Measurements from ENCODE around the gene CDK5RAP3.

Gene CDK5RAP3

GRCh38 chr17:47998044-47998443 lies 27.1 kb downstream of the CDK5RAP3 start:
- TF ChIP-seq CTCF (IDR thresholded peaks at IDR 0.05) = no peak

GRCh38 chr17:47999582-47999981 lies 28.7 kb downstream of the CDK5RAP3 start:
- no peak for TF ChIP-seq CTCF (IDR thresholded peaks at IDR 0.05)

- TF ChIP-seq CTCF (IDR thresholded peaks at IDR 0.05) = no peak
Observed at GRCh38 chr17:48001197-48001596, 30.3 kb downstream of the CDK5RAP3 start.

GRCh38 chr17:48002266-48002915 lies 31.5 kb downstream of the CDK5RAP3 start:
- TF ChIP-seq CTCF (IDR thresholded peaks at IDR 0.05) = no peak

- TF ChIP-seq CTCF (IDR thresholded peaks at IDR 0.05) = no peak
Observed at GRCh38 chr17:48002916-48003416, 32.1 kb downstream of the CDK5RAP3 start.

- TF ChIP-seq CTCF (IDR thresholded peaks at IDR 0.05) = no peak
Observed at GRCh38 chr17:48003417-48004151, 32.7 kb downstream of the CDK5RAP3 start.

- TF ChIP-seq CTCF (IDR thresholded peaks at IDR 0.05) = no peak
Observed at GRCh38 chr17:48004983-48005382, 34.1 kb downstream of the CDK5RAP3 start.

Data from LNCAP (cell line).